ENCODE results near the gene AKAP11.

DNA sequence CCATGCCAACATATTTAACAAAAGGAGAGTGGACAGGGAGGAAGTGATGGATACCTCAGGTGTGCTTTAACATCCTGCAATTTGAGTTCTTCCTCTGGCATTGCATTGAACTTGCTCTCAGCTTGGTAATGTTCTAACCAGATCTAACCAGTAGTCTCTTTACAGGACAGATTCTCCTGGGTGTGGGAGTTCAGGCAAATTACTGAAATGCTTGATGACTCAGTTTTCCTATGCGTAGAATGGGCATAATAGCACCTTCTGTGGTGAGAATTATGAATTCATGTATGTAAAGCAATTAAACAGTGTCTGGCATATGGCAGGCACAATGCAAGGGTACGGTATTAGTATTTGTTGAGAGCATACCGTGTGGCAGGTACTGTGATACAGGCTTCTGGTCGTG lies 3.6 kb downstream of the AKAP11 start:
- TF ChIP-seq EZH2 (IDR thresholded peaks at IDR 0.05; ENCODE audit: low read length, missing control alignments): no peak
- TF ChIP-seq, protein P1, sequence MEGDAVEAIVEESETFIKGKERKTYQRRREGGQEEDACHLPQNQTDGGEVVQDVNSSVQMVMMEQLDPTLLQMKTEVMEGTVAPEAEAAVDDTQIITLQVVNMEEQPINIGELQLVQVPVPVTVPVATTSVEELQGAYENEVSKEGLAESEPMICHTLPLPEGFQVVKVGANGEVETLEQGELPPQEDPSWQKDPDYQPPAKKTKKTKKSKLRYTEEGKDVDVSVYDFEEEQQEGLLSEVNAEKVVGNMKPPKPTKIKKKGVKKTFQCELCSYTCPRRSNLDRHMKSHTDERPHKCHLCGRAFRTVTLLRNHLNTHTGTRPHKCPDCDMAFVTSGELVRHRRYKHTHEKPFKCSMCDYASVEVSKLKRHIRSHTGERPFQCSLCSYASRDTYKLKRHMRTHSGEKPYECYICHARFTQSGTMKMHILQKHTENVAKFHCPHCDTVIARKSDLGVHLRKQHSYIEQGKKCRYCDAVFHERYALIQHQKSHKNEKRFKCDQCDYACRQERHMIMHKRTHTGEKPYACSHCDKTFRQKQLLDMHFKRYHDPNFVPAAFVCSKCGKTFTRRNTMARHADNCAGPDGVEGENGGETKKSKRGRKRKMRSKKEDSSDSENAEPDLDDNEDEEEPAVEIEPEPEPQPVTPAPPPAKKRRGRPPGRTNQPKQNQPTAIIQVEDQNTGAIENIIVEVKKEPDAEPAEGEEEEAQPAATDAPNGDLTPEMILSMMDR (conservative IDR thresholded peaks at IDR 0.05 in 1 of 2, IDR thresholded peaks at IDR 0.05 in 1 of 2; ENCODE audit: low read depth in 1 of 2, low read length in 2 of 2): no peak
